C4-2B (cell line): ENCODE data around the gene COQ4.

Experiments used
- ZFX ChIP-seq: fragments of 450-650 bp; IDR thresholded peaks from 2 replicates; pipeline ENCODE4 v1.6.1; 2017
- TF ChIP-seq, protein P1 (sequence below): fragments of 450-650 bp; conservative IDR thresholded peaks from 2 replicates; pipeline ENCODE4 v1.5.1; 2017; ENCODE audit warnings: mild to moderate bottlenecking

DNA sequence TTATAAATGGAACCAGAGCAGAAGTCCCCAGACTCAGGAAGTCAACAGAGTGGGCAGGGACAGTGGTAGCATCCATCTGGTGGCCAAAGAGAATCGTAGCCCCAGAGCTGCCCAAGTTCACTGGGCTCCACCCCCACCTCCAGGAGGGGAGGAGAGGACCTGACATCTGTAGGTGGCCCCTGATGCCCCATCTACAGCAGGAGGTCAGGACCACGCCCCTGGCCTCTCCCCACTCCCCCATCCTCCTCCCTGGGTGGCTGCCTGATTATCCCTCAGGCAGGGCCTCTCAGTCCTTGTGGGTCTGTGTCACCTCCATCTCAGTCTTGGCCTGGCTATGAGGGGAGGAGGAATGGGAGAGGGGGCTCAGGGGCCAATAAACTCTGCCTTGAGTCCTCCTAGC lies 38.2 kb downstream of the COQ4 start:
- TF ChIP-seq, protein P1, sequence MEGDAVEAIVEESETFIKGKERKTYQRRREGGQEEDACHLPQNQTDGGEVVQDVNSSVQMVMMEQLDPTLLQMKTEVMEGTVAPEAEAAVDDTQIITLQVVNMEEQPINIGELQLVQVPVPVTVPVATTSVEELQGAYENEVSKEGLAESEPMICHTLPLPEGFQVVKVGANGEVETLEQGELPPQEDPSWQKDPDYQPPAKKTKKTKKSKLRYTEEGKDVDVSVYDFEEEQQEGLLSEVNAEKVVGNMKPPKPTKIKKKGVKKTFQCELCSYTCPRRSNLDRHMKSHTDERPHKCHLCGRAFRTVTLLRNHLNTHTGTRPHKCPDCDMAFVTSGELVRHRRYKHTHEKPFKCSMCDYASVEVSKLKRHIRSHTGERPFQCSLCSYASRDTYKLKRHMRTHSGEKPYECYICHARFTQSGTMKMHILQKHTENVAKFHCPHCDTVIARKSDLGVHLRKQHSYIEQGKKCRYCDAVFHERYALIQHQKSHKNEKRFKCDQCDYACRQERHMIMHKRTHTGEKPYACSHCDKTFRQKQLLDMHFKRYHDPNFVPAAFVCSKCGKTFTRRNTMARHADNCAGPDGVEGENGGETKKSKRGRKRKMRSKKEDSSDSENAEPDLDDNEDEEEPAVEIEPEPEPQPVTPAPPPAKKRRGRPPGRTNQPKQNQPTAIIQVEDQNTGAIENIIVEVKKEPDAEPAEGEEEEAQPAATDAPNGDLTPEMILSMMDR = no peak
- TF ChIP-seq ZFX = no peak
